Type B pancreatic cell (in vitro differentiated cells): ENCODE data around the gene SGIP1. TPM values are rescaled to one million over a fixed set of nuclear protein-coding genes. Genes with fewer than 3 reads are reported as not detected.
"Not testable (repeated sequence)": the region's sequence is repeated elsewhere in the genome, so short reads cannot be mapped to it uniquely, and the experiment has no call there.

ENCODE experiments used
- DNase-seq: peaks from one replicate; pipeline ENCODE4 v3.0.0; 2021; ENCODE audit warnings: mixed read lengths; ENCODE audit not compliant: unreplicated experiment; ENCODE audit errors: extremely low spot score
- H3K27ac Mint-ChIP-seq: 2 replicates; pipeline ENCODE4 v1.8.0; 2021; ENCODE audit warnings: mild to moderate bottlenecking, mixed read lengths
- H3K27me3 Mint-ChIP-seq: 2 replicates; pipeline ENCODE4 v1.8.0; 2021; ENCODE audit warnings: mixed read lengths
- H3K36me3 Mint-ChIP-seq: 2 replicates; pipeline ENCODE4 v1.8.0; 2021; ENCODE audit warnings: mixed read lengths
- H3K4me1 Mint-ChIP-seq: one replicate; pipeline ENCODE4 v1.8.0; 2021; ENCODE audit warnings: mixed read lengths; ENCODE audit not compliant: unreplicated experiment
- H3K4me3 Mint-ChIP-seq: 2 replicates; pipeline ENCODE4 v1.8.0; 2021; ENCODE audit warnings: mild to moderate bottlenecking, mixed read lengths
- H3K9me3 Mint-ChIP-seq: 2 replicates; pipeline ENCODE4 v1.8.0; 2021; ENCODE audit warnings: mixed read lengths
- CTCF ChIP-seq: fragments of 200-600 bp; sonication (generic); conservative IDR thresholded peaks from 2 replicates; pipeline ENCODE4 v1.5.0; 2021; ENCODE audit warnings: antibody characterized with exemption, mild to moderate bottlenecking
- total RNA-seq: library from RNA; stranded (reverse); gene quantifications from 2 replicates; pipeline ENCODE4 v1.2.1, GENCODE V29; 2021; ENCODE audit warnings: low replicate concordance

SGIP1 gene
- total RNA-seq, 1 donor from 2014 or later: 3.4 TPM

- Mint-ChIP-seq H3K36me3 (no peaks in the 10 kb centered on the region), H3K27ac (no peak overlapping the region), H3K4me1 (no peaks in the 10 kb centered on the region), H3K4me3 (no peak overlapping the region), H3K27me3 (no peaks in the 10 kb centered on the region), H3K9me3 (no peaks in the 10 kb centered on the region)
- TF ChIP-seq CTCF: no peak
- DNase-seq: no peak
Measured at GRCh38 chr1:66711420-66711819, 177.5 kb downstream of the SGIP1 start.

GRCh38 chr1:66712839-66713238 is 178.9 kb downstream of the SGIP1 start:
- no peak overlapping the region for H3K4me3 Mint-ChIP-seq
- no peak for DNase-seq
- no peak overlapping the region for H3K27ac Mint-ChIP-seq
- H3K36me3 Mint-ChIP-seq: no peaks in the 10 kb centered on the region
- no peaks in the 10 kb centered on the region for H3K9me3 Mint-ChIP-seq
- no peaks in the 10 kb centered on the region for H3K4me1 Mint-ChIP-seq
- H3K27me3 Mint-ChIP-seq: no peaks in the 10 kb centered on the region
- TF ChIP-seq CTCF: no peak

GRCh38 chr1:66723985-66724384 is 190.0 kb downstream of the SGIP1 start:
- Mint-ChIP-seq H3K4me1 (no peaks in the 10 kb centered on the region), H3K4me3 (no peak overlapping the region), H3K9me3 (no peaks in the 10 kb centered on the region), H3K27me3 (peaks cover 19% of the 10 kb centered on the region), H3K36me3 (no peaks in the 10 kb centered on the region), H3K27ac (no peak overlapping the region)
- DNase-seq: no peak
- no peak for TF ChIP-seq CTCF

- Mint-ChIP-seq H3K4me1 (no peaks in the 10 kb centered on the region), H3K27me3 (peaks cover 19% of the 10 kb centered on the region), H3K27ac (no peak overlapping the region), H3K36me3 (no peaks in the 10 kb centered on the region), H3K9me3 (no peaks in the 10 kb centered on the region), H3K4me3 (no peak overlapping the region)
- no peak for DNase-seq
- peak; percentile 95 for TF ChIP-seq CTCF
Measured at GRCh38 chr1:66725885-66726665, 192.1 kb downstream of the SGIP1 start.

GRCh38 chr1:66728021-66728420 is 194.1 kb downstream of the SGIP1 start:
- no peak overlapping the region for H3K27ac Mint-ChIP-seq

GRCh38 chr1:66728716-66729115 is 194.8 kb downstream of the SGIP1 start:
- H3K9me3 Mint-ChIP-seq, H3K27ac Mint-ChIP-seq, DNase-seq, H3K4me1 Mint-ChIP-seq, H3K36me3 Mint-ChIP-seq, H3K4me3 Mint-ChIP-seq: not testable (repeated sequence)
- peaks cover 19% of the 10 kb centered on the region for H3K27me3 Mint-ChIP-seq

More at GRCh38 chr1:66728021-66728420, 194.1 kb downstream of the SGIP1 start:
- no peaks in the 10 kb centered on the region for H3K9me3 Mint-ChIP-seq
- no peak for DNase-seq
- no peaks in the 10 kb centered on the region for H3K36me3 Mint-ChIP-seq
- no peak for TF ChIP-seq CTCF
- no peak overlapping the region for H3K4me3 Mint-ChIP-seq
- peaks cover 19% of the 10 kb centered on the region for H3K27me3 Mint-ChIP-seq
- H3K4me1 Mint-ChIP-seq: no peaks in the 10 kb centered on the region
